Activated CD8-positive, alpha-beta T cell treated with anti-CD3 and anti-CD28 coated beads for 36 hours (primary cell): ENCODE data around the gene GET4. TPM values are rescaled to one million over a fixed set of nuclear protein-coding genes. Genes with fewer than 3 reads are reported as not detected.

ENCODE experiments used
- ATAC-seq: fragments of 200-7000 bp; cut with Tn5 transposase; one replicate; pipeline ENCODE4 v1.10.0; 2021; ENCODE audit warnings: mild to moderate bottlenecking, moderate library complexity
- CTCF ChIA-PET: fragments of 350-600 bp; sonication (Branson Sonifier 250); formaldehyde crosslinking; loops from one replicate; lab custom pipeline; 2021; ENCODE audit warnings: antibody characterized with exemption; lab: Charles Lee
- POLR2A ChIA-PET: fragments of 350-600 bp; sonication (Branson Sonifier 250); formaldehyde crosslinking; loops from one replicate; lab custom pipeline; 2021; ENCODE audit warnings: antibody characterized with exemption; lab: Charles Lee
- DNase-seq: peaks from one replicate; pipeline ENCODE4 v3.0.0-alpha.2; 2020
- H3K27ac Mint-ChIP-seq: one replicate; pipeline ENCODE4 v1.8.0; 2021; ENCODE audit warnings: mild to moderate bottlenecking, mixed read lengths
- H3K27me3 Mint-ChIP-seq: one replicate; pipeline ENCODE4 v1.8.0; 2021; ENCODE audit warnings: mixed read lengths
- H3K36me3 Mint-ChIP-seq: one replicate; pipeline ENCODE4 v1.8.0; 2021; ENCODE audit warnings: low read depth, mixed read lengths
- H3K4me1 Mint-ChIP-seq: one replicate; pipeline ENCODE4 v1.8.0; 2021; ENCODE audit warnings: low read depth, mixed read lengths
- H3K4me3 Mint-ChIP-seq: one replicate; pipeline ENCODE4 v1.8.0; 2021; ENCODE audit warnings: mild to moderate bottlenecking, moderate library complexity, mixed read lengths
- H3K9me3 Mint-ChIP-seq: one replicate; pipeline ENCODE4 v1.8.0; 2021; ENCODE audit warnings: mixed read lengths
- intact Hi-C: fragments of 100-400 bp; cut with micrococcal nuclease; formaldehyde crosslinking; loops from one replicate; pipeline ENCODE4 v1.10.0; 2022
- total RNA-seq, 2 experiments: library from RNA; stranded (reverse); gene quantifications; one replicate each; pipeline ENCODE4 v1.2.3, GENCODE V29; 2021
- TF ChIP-seq, protein P1 (sequence below): fragments of 200-600 bp; IDR thresholded peaks from one replicate; pipeline ENCODE4 v1.8.0; 2022; ENCODE audit warnings: antibody characterized with exemption, mild to moderate bottlenecking

GET4 gene
- total RNA-seq, 2 experiments from 2014 or later: 20.6 to 31.9 TPM

DNA sequence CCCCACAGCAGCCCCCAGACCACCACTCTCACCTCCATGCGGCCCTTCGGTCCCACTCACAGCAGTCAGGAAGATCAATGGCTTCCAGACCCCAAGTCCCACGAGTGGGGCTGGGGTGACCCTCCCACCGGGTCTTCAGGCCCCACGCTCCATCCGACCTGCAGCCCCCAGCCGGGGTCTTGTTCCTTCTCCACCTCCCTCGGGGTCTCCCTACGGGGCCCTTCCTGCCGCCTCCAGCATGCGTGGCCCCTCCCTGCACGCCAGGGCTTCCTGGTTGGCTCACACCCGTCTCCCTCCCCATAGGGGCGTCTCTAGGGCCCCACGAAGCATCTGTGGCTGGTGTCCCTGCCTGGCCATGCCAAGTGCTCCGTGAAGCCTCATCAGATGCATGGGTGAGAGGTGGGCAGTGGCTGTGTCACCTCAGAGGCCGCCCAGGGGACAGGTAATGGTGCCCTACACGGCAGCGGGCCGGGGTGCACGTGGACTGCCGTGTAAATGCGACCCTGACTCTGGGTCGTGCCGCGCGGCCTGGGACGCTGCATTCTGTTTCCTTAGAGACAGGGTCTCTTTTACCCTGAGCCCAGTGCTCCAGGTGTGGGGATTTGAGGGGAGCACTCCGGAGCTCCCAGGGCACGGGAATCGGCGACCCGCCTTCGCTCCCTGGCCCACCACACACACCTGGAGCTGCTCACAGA, 58.3 kb downstream of the GET4 start:
- no peak for DNase-seq
- TF ChIP-seq, protein P1, sequence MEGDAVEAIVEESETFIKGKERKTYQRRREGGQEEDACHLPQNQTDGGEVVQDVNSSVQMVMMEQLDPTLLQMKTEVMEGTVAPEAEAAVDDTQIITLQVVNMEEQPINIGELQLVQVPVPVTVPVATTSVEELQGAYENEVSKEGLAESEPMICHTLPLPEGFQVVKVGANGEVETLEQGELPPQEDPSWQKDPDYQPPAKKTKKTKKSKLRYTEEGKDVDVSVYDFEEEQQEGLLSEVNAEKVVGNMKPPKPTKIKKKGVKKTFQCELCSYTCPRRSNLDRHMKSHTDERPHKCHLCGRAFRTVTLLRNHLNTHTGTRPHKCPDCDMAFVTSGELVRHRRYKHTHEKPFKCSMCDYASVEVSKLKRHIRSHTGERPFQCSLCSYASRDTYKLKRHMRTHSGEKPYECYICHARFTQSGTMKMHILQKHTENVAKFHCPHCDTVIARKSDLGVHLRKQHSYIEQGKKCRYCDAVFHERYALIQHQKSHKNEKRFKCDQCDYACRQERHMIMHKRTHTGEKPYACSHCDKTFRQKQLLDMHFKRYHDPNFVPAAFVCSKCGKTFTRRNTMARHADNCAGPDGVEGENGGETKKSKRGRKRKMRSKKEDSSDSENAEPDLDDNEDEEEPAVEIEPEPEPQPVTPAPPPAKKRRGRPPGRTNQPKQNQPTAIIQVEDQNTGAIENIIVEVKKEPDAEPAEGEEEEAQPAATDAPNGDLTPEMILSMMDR: no peak
- peaks cover 43% of the 10 kb centered on the region for H3K4me1 Mint-ChIP-seq
- H3K27me3 Mint-ChIP-seq: no peaks in the 10 kb centered on the region
- peaks cover 3% of the 10 kb centered on the region for H3K9me3 Mint-ChIP-seq
- no peak for ATAC-seq
- H3K4me3 Mint-ChIP-seq: no peak overlapping the region
- H3K27ac Mint-ChIP-seq: no peak overlapping the region
- ChIA-PET POLR2A (interaction anchor here (1.1 kb wide), 1 partner anchor 13 kb away, joined by 3 read pairs; no protein-coding TSS in a partner anchor), CTCF (no interaction called here)
- intact Hi-C loops: no loop called here
- peaks cover 47% of the 10 kb centered on the region for H3K36me3 Mint-ChIP-seq

DNA sequence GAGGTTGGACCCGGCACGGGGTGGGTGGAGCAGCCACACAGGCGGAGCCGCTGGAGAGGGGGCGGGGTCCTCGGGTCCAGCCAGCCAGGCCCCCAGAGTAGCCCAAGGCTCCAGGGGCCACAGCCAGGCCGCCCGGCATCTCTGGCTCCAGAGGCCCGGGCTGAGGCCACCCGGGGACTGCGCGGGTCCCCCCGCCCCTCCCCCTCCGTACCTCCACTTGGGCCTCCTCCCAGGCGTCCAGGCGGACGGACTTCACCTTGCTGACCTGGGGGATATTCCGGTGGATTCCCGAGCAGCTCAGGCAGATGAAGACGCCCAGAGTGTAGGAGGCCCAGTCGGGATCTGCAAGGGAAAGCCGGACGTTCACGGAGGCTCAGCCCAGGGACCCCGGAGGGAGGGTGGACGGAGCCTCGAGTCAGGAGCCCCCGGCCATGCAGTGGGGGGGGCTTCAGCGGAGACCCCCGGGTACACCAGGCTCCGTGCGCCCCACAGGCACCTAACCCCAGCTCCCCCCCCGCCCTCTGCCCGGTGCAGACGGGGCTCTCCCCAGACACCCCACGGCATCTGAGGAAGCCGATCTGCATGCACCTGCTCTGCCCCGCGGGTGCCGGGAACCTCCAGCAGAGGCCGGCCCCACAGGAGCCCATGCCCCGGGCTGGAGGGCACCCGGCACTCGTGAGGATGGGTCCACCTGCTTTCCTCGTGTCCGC, 59.0 kb downstream of the GET4 start:
- intact Hi-C loops: no loop called here
- ChIA-PET POLR2A (interaction anchor here (1.1 kb wide), 1 partner anchor 14 kb away, joined by 3 read pairs; no protein-coding TSS in a partner anchor), CTCF (no interaction called here)
- Mint-ChIP-seq H3K27me3 (no peaks in the 10 kb centered on the region), H3K9me3 (peaks cover 7% of the 10 kb centered on the region), H3K4me1 (peaks cover 43% of the 10 kb centered on the region), H3K36me3 (peaks cover 50% of the 10 kb centered on the region), H3K27ac (no peak overlapping the region), H3K4me3 (no peak overlapping the region)
- DNase-seq (no peak), ATAC-seq (no peak)
- TF ChIP-seq, protein P1: no peak

DNA sequence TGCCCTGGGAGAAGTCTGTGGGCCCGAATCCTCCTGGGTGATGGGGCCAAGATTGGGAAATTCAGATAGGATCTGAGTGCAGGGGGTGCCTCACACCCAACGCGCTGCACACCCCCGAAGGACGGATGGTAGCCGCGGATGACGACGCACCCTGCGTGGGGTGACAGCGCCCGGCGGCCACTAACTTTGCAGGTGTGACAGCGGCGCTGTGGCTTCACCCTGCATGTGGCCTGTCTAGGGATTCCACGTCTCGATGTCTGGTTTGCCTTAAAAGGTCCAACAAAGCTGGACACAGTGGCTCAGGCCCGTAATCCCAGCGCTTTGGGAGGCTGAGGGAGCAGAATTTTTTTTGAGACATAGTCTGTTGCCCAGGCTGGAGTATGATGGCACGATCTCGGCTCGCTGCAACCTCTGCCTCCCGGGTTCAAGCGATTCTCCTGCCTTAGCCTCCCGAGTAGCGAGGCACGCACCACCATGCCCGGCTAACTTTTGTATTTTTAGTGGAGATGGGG, 59.6 kb downstream of the GET4 start:
- DNase-seq (no peak), ATAC-seq (no peak)
- H3K27ac Mint-ChIP-seq: peak overlapping the region; percentile 86
- H3K36me3 Mint-ChIP-seq: peaks cover 50% of the 10 kb centered on the region
- H3K27me3 Mint-ChIP-seq: no peaks in the 10 kb centered on the region
- intact Hi-C loops: no loop called here
- TF ChIP-seq, protein P1: no peak
- CTCF ChIA-PET: no interaction called here
- H3K9me3 Mint-ChIP-seq: peaks cover 11% of the 10 kb centered on the region
- peak overlapping the region; percentile 27 for H3K4me3 Mint-ChIP-seq
- POLR2A ChIA-PET: no interaction called here
- peaks cover 44% of the 10 kb centered on the region for H3K4me1 Mint-ChIP-seq

DNA sequence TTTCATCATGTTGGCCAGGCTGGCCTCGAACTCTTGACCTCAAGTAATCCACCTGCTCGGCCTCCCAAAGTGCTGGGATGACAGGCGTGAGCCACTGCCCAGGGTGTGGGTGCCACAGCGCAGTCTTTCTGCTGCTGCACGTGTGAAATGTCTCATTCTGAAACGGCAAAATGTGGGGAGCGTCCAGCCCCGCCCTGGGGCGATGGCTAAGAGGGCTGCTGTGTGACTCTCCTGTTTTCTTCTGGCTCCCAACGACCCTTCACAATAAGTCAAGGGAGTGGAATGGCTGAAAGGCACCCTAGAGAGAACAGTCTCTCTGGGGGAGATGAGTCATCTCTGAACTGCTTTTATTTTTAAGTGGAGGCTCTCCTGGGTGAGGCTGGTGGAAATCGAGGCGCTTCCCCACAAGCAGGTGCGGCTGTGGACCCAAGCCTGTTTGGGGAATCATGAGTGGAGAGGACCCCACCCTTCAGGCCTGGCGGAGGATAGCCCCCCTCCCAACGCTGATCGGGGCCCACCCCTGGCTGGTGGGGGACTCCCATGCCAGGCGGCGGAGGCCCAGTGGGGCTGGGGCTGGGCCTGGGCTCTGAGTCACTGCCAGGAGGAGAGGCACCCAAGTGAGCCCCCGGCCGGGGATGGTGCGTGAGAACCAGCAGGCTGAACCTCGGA, 60.2 kb downstream of the GET4 start:
- CTCF ChIA-PET: no interaction called here
- DNase-seq: peak; percentile 74
- peaks cover 48% of the 10 kb centered on the region for H3K36me3 Mint-ChIP-seq
- H3K27me3 Mint-ChIP-seq: no peaks in the 10 kb centered on the region
- POLR2A ChIA-PET: no interaction called here
- TF ChIP-seq, protein P1: no peak
- ATAC-seq: peak; percentile 78
- peak overlapping the region; percentile 27 for H3K4me3 Mint-ChIP-seq
- peak overlapping the region; percentile 86 for H3K27ac Mint-ChIP-seq
- intact Hi-C loops: no loop called here
- H3K4me1 Mint-ChIP-seq: peaks cover 44% of the 10 kb centered on the region
- peaks cover 13% of the 10 kb centered on the region for H3K9me3 Mint-ChIP-seq
